BLaER1 treated with 17β-estradiol and CSF1 and Interleukin-3, amounts not matched to agents 10 nM and 100 nM (cell line): ENCODE results near the gene ITPKB.
A peak's percentile ranks its signal among the peaks of the same experiment; 100 is the strongest.

Source experiments
- H3K27ac ChIP-seq, 11 experiments: shearing (Covaris generic); formaldehyde crosslinking; 2 replicates each; pipeline ENCODE4 v1.8.1; 2022
- H3K27me3 ChIP-seq, 11 experiments: shearing (Covaris generic); formaldehyde crosslinking; 2 replicates each; pipeline ENCODE4 v1.8.1; 2022
- H3K36me3 ChIP-seq, 11 experiments: shearing (Covaris generic); formaldehyde crosslinking; 2 replicates each; pipeline ENCODE4 v1.8.1; 2022
- H3K4me1 ChIP-seq, 10 experiments: shearing (Covaris generic); formaldehyde crosslinking; 2 replicates each; pipeline ENCODE4 v1.8.1; 2022
- H3K4me2 ChIP-seq, 11 experiments: shearing (Covaris generic); formaldehyde crosslinking; 2 replicates each; pipeline ENCODE4 v1.8.1; 2022
- H3K4me3 ChIP-seq, 10 experiments: shearing (Covaris generic); formaldehyde crosslinking; 2 replicates each; pipeline ENCODE4 v1.8.1; 2022
- H3K9ac ChIP-seq, 11 experiments: shearing (Covaris generic); formaldehyde crosslinking; 2 replicates each; pipeline ENCODE4 v1.8.1; 2022
- H3K9me3 ChIP-seq, 11 experiments: shearing (Covaris generic); formaldehyde crosslinking; replicated peaks in 1 of 11; 2 replicates each; pipeline ENCODE4 v1.8.1; 2022
- H4K20me1 ChIP-seq, 11 experiments: shearing (Covaris generic); formaldehyde crosslinking; 2 replicates each; pipeline ENCODE4 v1.8.1; 2022
- Cebpa-rat ChIP-seq, 11 experiments: shearing (Covaris generic); IDR thresholded peaks; 2 replicates each; pipeline ENCODE4 v1.8.1; 2022

Gene ITPKB

GRCh38 chr1:226735576-226735975, 3.5 kb downstream of the ITPKB start:
- Histone ChIP-seq H4K20me1 (peaks cover 34 to 67% (median 50%) of the 10 kb centered on the region in 11 experiments), H3K27ac (no peak overlapping the region), H3K9ac (peak overlapping the region in 6 of 11 experiments; percentile 32 to 89 (median 87); a peak in 7 of 22 replicates), H3K4me2 (peak overlapping the region; percentile 92 to 100 (median 98)), H3K27me3 (no peaks in the 10 kb centered on the region; a peak in 1 of 22 replicates), H3K9me3 (no peaks in the 10 kb centered on the region), H3K4me3 (peak overlapping the region in 5 of 10 experiments; percentile 5 to 92 (median 83); a peak in 6 of 20 replicates), H3K36me3 (peaks cover 2 to 47% (median 30%) of the 10 kb centered on the region in 11 experiments; a peak in 18 of 22 replicates), H3K4me1 (peaks cover 61 to 75% (median 70%) of the 10 kb centered on the region in 10 experiments)
- TF ChIP-seq Cebpa-rat (IDR thresholded peaks at IDR 0.05), result no peak

DNA sequence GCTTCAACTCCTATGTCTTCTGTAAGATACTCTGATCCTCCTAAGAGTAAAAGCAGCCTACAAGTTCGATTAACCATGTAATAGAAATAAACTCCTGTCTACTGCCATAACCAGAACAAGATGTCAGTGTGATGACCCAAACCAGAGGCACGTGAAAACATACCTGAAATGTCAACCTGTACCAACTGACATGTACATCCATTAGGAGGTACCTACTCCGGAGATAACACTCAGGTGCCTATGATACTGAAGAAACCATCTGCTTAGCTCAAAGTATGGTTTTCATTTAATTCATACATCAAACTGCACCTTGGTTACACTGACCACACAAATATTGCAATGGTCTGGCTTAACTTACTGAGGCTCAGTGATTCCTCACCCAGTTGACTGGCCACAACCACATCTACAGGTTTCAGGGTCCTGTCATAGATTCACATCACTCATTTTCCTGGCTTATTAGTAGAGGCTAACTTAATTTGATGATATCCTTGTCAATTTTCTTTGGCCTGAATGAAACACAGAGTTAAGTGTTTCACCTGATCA, 4.4 kb downstream of the ITPKB start:
- Histone ChIP-seq H3K4me3 (peak overlapping the region in 5 of 10 experiments; percentile 5 to 92 (median 38); a peak in 4 of 20 replicates), H3K9ac (peak overlapping the region in 4 of 11 experiments; percentile 31 to 87 (median 52); a peak in 3 of 22 replicates), H3K27ac (no peak overlapping the region), H4K20me1 (peaks cover 34 to 75% (median 50%) of the 10 kb centered on the region in 11 experiments), H3K4me2 (peak overlapping the region; percentile 92 to 100 (median 98)), H3K36me3 (peaks cover 9 to 55% (median 38%) of the 10 kb centered on the region in 11 experiments; a peak in 20 of 22 replicates), H3K4me1 (peaks cover 52 to 71% (median 63%) of the 10 kb centered on the region in 10 experiments), H3K9me3 (no peaks in the 10 kb centered on the region), H3K27me3 (no peaks in the 10 kb centered on the region; a peak in 1 of 22 replicates)
- no peak for TF ChIP-seq Cebpa-rat (IDR thresholded peaks at IDR 0.05)

DNA sequence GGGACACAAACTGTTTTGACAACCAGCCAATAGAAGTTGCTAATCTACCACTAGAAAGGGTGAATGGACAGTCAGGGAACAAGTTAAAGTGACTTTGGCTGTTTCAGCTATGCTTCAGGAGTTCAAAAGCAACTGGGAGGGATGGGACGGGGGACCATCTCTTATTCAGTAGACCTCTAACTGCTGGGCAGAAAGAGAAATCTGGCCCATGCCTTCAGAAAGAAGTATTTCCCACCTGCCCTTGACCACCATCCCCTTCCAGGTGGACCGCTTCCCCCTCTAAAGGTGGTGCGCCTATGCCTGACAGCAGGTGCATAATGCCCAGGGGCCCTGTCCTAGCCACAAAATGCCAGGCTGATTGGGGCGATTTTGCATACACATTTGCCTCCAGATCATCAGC, 5.2 kb downstream of the ITPKB start:
- Histone ChIP-seq H3K4me2 (peak overlapping the region; percentile 92 to 100 (median 98)), H3K9ac (peak overlapping the region in 5 of 11 experiments; percentile 16 to 62 (median 37); a peak in 6 of 22 replicates), H3K4me1 (peaks cover 50 to 73% (median 64%) of the 10 kb centered on the region in 10 experiments), H3K36me3 (peaks cover 11 to 61% (median 42%) of the 10 kb centered on the region in 11 experiments; a peak in 20 of 22 replicates), H3K9me3 (no peaks in the 10 kb centered on the region), H3K27me3 (no peaks in the 10 kb centered on the region; a peak in 1 of 22 replicates), H4K20me1 (peaks cover 34 to 80% (median 51%) of the 10 kb centered on the region in 11 experiments), H3K27ac (no peak overlapping the region), H3K4me3 (peak overlapping the region in 4 of 10 experiments; percentile 30 to 38 (median 36); a peak in 7 of 20 replicates)
- TF ChIP-seq Cebpa-rat (IDR thresholded peaks at IDR 0.05), result no peak

GRCh38 chr1:226733304-226733703, 5.8 kb downstream of the ITPKB start:
- Histone ChIP-seq H3K36me3 (peaks cover 14 to 66% (median 48%) of the 10 kb centered on the region in 11 experiments; a peak in 20 of 22 replicates), H4K20me1 (peaks cover 34 to 86% (median 51%) of the 10 kb centered on the region in 11 experiments), H3K27ac (no peak overlapping the region), H3K4me3 (peak overlapping the region in 5 of 10 experiments; percentile 18 to 38 (median 36); a peak in 7 of 20 replicates), H3K9me3 (no peaks in the 10 kb centered on the region), H3K4me1 (peaks cover 56 to 79% (median 70%) of the 10 kb centered on the region in 10 experiments), H3K9ac (peak overlapping the region in 5 of 11 experiments; percentile 16 to 62 (median 37); a peak in 8 of 22 replicates), H3K27me3 (no peaks in the 10 kb centered on the region; a peak in 1 of 22 replicates), H3K4me2 (peak overlapping the region; percentile 92 to 100 (median 98))
- no peak for TF ChIP-seq Cebpa-rat (IDR thresholded peaks at IDR 0.05)

GRCh38 chr1:226732856-226733291, 6.2 kb downstream of the ITPKB start:
- no peaks in the 10 kb centered on the region for H3K9me3 ChIP-seq
- peaks cover 14 to 70% (median 48%) of the 10 kb centered on the region in 11 experiments; a peak in 20 of 22 replicates for H3K36me3 ChIP-seq
- H3K4me2 ChIP-seq, result peak overlapping the region; percentile 92 to 100 (median 98)
- no peak overlapping the region for H3K27ac ChIP-seq
- peaks cover 58 to 82% (median 74%) of the 10 kb centered on the region in 10 experiments for H3K4me1 ChIP-seq
- TF ChIP-seq Cebpa-rat (IDR thresholded peaks at IDR 0.05), result no peak
- peak overlapping the region in 2 of 10 experiments; percentile 36 to 37; a peak in 2 of 20 replicates for H3K4me3 ChIP-seq
- H4K20me1 ChIP-seq, result peaks cover 34 to 90% (median 51%) of the 10 kb centered on the region in 11 experiments
- peak overlapping the region in 4 of 11 experiments; percentile 13 to 37 (median 24); a peak in 4 of 22 replicates for H3K9ac ChIP-seq
- H3K27me3 ChIP-seq, result no peaks in the 10 kb centered on the region; a peak in 1 of 22 replicates

GRCh38 chr1:226731257-226731893, 7.7 kb downstream of the ITPKB start:
- Histone ChIP-seq H3K4me1 (peaks cover 66 to 87% (median 82%) of the 10 kb centered on the region in 10 experiments), H3K9ac (no peak overlapping the region), H4K20me1 (peaks cover 26 to 97% (median 47%) of the 10 kb centered on the region in 11 experiments), H3K9me3 (no peaks in the 10 kb centered on the region), H3K27ac (no peak overlapping the region), H3K27me3 (no peaks in the 10 kb centered on the region; a peak in 1 of 22 replicates), H3K4me3 (no peak overlapping the region), H3K4me2 (peak overlapping the region in 9 of 11 experiments; percentile 20 to 98 (median 28); a peak in 14 of 22 replicates), H3K36me3 (peaks cover 14 to 79% (median 48%) of the 10 kb centered on the region in 11 experiments; a peak in 20 of 22 replicates)
- TF ChIP-seq Cebpa-rat (IDR thresholded peaks at IDR 0.05), result no peak

DNA sequence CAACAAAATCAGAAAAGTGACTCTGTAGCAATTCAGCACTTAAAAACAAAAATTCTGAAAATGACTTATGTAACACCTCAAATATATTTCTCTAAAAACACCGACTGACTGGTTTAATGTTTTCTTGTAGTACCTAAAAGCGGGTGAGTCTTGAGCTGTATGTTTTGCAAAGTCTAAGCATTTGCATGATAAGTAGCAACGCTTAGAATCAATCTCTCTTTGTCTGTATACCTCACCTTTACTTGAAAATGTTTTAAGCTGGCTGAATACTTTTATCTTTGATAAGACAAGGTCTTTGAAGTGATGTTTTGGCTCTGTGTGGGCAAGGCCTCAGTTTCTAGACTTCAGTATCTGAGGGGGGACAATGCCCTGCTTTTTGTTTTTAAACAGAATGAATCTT, 8.2 kb downstream of the ITPKB start:
- Histone ChIP-seq H3K27me3 (no peaks in the 10 kb centered on the region), H3K27ac (no peak overlapping the region), H3K4me3 (no peak overlapping the region), H3K4me2 (peak overlapping the region in 5 of 11 experiments; percentile 20 to 98 (median 28); a peak in 6 of 22 replicates), H4K20me1 (peaks cover 20 to 97% (median 42%) of the 10 kb centered on the region in 11 experiments), H3K4me1 (peaks cover 65 to 86% (median 82%) of the 10 kb centered on the region in 10 experiments), H3K9ac (no peak overlapping the region), H3K9me3 (no peaks in the 10 kb centered on the region), H3K36me3 (peaks cover 13 to 79% (median 47%) of the 10 kb centered on the region in 11 experiments; a peak in 20 of 22 replicates)
- TF ChIP-seq Cebpa-rat (IDR thresholded peaks at IDR 0.05), result no peak

GRCh38 chr1:226730071-226730470, 9.0 kb downstream of the ITPKB start:
- Histone ChIP-seq H3K27me3 (no peaks in the 10 kb centered on the region), H3K27ac (no peak overlapping the region), H3K36me3 (peaks cover 7 to 79% (median 47%) of the 10 kb centered on the region in 11 experiments; a peak in 18 of 22 replicates), H4K20me1 (peaks cover 13 to 97% (median 40%) of the 10 kb centered on the region in 11 experiments; a peak in 21 of 22 replicates), H3K4me1 (peaks cover 65 to 86% (median 82%) of the 10 kb centered on the region in 10 experiments), H3K9ac (no peak overlapping the region), H3K4me2 (peak overlapping the region in 2 of 11 experiments; percentile 7 to 13; a peak in 1 of 22 replicates), H3K4me3 (no peak overlapping the region), H3K9me3 (no peaks in the 10 kb centered on the region)
- no peak for TF ChIP-seq Cebpa-rat (IDR thresholded peaks at IDR 0.05)
